Raji (cell line): ENCODE data around the gene GAN.
A peak's percentile ranks its signal among the peaks of the same experiment; 100 is the strongest.

Source experiments
- POLR2A ChIP-seq: IDR thresholded peaks from 2 replicates; pipeline ENCODE4 v1.6.1; 2011; ENCODE audit warnings: low read depth, low read length, control low read depth; ENCODE audit not compliant: insufficient read depth

The GAN gene, protein sequence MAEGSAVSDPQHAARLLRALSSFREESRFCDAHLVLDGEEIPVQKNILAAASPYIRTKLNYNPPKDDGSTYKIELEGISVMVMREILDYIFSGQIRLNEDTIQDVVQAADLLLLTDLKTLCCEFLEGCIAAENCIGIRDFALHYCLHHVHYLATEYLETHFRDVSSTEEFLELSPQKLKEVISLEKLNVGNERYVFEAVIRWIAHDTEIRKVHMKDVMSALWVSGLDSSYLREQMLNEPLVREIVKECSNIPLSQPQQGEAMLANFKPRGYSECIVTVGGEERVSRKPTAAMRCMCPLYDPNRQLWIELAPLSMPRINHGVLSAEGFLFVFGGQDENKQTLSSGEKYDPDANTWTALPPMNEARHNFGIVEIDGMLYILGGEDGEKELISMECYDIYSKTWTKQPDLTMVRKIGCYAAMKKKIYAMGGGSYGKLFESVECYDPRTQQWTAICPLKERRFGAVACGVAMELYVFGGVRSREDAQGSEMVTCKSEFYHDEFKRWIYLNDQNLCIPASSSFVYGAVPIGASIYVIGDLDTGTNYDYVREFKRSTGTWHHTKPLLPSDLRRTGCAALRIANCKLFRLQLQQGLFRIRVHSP

DNA sequence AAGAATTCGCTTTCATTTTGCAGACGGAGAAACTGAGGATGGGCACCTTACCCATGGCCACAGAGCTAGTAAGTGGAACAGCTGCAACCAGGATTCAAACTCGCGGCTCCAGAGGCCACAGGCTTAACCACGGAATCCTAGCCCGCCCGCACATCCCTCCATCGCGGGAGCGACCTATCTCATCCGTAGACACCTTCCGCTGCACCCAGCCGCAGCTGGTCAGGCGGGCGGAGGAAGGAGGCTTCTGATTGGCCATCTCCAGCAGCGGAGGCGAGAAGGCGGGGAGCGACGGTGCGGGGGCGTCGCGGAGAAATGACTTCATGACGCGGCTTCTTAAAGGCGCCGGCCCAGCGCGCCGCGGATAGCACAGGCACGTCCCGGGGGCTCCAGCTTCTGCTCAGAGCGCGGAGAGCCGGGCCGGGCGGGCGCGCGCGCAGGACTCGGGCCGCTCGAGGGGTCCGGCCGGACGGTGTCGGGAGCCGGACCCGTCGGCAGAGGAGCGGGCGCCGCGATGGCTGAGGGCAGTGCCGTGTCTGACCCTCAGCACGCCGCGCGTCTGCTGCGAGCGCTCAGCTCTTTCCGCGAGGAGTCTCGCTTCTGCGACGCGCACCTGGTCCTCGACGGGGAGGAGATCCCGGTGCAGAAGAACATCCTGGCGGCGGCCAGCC, at the start of gene GAN:
GAN (plus strand) TSS at position 360 of the 668 bp plus-strand sequence; CDS start at position 512, 152 bp downstream.
- TF ChIP-seq POLR2A: peak; percentile 82

DNA sequence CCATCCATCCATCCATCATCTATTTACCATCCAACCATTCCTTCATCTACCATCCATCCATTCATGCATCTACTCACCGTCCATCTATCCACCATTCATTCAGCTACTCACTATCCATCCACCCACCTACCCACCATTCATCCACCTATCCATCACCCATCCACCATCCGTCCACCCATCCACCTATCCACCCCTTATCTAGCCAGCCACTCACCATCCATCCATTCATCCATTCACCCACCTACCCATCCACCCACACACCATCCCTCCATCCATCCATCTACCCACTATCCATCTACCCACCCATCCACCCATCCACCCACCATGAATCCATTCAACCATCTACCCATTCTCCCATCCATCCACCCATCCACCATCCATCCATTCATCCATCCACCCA, 49.7 kb upstream of the GAN start:
- no peak for TF ChIP-seq POLR2A

DNA sequence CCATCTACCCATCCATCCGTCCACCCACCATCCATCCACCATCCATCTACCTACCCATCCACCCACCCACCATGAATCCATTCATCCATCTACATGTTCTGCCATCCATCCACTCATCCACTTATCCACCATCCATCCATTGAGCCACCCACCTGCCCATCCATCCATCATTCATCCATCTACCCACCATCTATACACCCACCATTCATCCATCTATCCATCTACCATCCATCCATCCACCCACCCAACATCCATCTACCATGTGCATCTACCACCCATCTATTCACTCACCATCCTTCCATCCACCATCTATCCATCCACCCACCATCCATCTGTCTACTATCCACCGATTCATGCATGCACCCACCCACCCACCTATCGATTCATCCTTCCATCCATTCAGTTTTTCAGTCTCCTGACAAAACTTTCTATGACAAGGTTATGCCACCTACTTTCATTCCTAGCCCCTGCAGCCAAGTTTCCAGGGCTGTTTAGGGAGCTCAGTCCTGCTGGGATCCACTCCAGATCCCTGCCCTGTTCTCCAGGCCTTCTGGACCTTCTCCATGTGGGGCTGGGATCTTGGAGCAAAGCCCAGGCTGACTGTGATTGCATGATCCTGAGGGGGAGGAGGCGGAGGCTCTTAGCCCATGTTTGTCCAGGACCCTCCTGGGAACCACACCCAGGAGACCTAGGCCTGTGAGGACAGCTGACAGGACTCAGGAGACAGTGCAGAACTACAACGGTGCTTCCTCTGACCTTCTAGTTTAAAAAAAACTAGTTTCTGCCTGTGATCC, 48.9 kb upstream of the GAN start:
- TF ChIP-seq POLR2A: no peak

DNA sequence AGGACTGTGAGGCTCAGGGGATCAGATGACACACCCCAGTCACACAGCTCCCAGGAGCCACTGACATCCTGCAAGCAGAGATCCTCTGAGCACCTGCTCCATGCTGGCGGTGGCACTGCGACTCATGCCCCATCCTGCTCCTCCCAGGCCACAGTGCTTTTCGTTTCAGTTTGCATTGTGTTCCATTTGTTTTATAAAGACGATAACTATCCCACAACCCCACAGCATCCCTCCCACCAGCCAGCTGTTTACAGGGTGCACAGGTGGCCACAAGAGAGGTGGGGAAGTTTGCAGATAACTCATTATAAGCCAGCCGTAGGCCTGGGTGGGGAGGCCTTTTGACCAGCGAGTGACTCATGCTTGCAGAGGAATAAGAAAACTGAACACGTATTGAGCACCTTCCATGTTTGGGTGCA, 48.1 kb upstream of the GAN start:
- TF ChIP-seq POLR2A: no peak

DNA sequence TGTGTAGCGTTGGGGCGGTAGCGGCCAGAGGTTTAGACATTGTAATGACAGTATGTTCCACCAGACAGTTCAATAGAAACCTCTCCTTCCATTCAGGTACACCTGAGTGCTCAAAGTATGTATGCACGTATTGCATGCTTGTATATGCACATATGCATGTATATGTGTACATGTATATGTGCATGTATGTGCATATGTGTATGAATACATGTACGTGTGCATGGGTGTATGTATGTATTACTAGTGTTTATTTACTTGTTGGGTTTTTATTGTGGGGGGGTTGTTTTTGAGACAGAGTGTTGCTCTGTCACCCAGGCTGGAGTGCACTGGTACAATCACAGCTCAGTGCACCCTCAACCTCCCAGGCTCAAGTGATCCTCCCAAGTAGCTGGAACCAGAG, 46.3 kb upstream of the GAN start:
- no peak for TF ChIP-seq POLR2A

DNA sequence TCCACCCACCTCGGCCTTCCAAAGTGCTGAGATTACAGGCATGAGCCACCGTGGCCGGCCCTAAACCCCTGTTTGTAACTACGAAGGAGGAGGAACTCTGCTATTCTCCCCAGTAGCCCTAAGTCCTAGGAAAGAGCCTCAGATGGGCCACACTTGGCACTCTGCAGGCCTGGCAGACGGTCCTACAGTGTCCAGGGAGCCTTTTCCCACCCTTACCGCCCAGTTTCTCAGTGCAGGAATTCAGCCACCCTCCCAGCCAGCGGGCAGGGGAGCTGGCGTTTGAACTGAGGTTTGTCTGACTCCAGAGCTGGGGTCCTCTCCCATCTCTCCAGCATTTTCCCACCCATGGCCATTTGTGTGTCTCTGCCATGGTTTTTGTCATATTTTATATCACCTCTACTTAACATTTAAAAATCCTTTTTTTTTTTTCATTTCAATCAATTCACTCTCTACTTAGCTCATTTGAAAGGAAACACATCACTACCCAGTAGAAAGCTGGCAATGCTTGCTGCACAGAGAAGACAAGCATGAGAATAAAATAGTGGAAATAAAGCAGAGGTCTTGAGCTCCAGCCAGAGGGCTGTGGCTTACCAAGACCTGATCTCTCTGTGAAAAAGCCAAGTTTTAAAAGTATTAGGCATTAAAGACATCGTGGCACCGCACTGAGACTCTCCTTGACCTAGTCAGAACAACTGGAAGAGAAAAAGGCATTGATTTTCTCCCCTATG, 41.4 kb upstream of the GAN start:
- no peak for TF ChIP-seq POLR2A

DNA sequence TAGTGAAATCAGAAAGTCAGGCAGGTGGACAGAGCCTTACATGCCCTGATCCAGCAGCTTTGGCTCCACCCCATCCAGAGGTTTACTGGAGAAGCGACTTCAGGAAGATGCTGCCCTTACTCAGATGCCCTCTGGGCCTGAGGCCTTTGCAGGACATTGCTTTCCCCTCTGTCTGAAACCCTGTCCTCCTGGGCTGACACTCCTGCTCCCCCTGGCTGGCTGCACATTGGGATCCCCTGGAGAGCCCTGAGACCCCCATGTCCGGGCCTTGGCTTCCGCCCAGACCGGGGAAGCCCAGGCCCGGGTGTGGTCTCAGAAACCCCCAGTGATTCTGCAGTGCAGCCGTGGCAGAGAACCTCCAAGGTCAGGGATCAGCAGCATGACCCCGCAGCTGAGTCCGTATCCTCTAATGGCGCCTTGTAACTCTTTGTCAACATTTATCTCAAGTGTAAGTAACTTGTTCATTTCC, 39.7 kb upstream of the GAN start:
- no peak for TF ChIP-seq POLR2A

DNA sequence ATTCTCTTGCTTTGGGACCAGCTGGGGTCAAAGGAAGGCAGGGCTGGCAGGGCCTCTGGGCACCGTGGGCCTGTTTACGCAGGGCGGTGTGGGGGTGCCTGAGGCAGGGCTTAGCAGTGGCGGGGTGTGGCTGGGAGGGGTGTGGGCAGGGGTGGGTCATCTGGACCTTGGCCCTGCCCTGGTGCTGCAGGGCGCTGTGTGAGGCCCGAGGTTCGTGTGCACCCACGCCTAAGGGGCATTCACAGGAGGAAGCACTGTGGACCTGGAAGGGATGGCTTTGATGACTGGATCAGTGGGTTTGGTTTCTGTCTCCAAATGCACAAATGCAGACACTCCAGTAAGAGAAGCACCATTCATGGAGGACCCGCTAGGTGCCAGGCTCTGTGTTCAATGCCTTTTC, 39.0 kb upstream of the GAN start:
- TF ChIP-seq POLR2A: no peak

DNA sequence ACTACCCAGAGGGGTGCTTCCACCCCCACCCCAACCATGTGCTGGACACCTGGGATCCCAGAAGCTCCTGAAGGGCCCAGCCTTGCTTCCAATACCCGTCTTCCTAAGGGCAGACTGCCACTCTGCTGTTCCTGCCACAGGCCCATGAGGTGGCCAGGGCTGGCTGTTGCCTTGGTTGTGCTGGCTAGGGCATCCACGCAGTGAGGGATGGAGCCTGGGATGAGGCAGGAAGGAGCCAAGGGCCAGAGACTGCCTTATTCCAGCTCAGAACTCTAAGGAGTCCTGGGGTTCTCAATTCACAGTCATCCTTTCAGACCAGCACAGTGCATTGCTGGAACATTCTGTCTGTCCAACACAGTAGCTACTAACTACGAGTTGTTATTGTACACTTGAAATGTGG, 38.4 kb upstream of the GAN start:
- no peak for TF ChIP-seq POLR2A

DNA sequence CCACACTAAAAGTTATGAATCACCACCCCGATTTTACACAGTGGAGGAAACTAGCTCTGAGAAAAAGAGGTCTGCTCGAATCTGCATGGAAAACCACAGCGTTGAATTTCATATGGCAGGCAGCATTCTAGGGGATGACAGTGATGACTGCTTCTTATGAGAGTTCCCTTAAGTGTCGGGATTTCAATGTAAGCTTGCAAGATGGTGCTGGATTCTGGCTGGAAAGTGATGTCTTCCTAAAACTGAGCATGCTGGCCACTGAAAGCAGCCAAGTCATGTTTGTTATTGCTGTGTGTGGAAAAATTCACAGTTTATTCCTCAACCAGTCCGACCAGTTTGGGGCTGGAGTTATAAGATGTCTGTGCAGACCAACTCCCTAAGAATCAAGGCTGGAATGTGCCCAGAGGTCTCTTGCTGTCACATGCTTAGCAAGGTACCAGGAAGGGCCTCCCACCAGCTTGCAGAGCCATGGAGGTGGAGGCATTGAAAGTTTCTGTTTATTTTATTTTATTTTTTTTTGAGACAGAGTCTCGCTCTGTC, 37.2 kb upstream of the GAN start:
- TF ChIP-seq POLR2A: no peak

DNA sequence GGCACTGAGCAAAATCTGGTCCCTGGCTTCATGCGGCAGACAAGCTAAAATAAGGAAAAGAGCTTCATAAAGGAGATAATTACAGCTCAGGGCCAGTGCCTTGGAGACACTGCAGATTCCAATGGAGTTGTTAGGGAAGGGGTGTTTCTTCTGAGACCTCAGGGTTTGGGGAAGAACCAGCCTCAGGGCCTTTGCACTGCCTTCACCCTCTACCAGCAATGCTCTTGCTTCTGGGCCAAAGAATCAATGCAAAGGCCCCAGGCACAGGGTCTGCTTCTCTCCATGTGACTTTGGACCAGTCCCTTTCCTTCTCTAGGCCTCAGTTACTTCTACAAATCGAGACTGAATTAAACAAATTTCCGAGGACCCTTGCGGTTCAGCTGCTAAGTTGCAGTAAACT, 36.2 kb upstream of the GAN start:
- TF ChIP-seq POLR2A: no peak

DNA sequence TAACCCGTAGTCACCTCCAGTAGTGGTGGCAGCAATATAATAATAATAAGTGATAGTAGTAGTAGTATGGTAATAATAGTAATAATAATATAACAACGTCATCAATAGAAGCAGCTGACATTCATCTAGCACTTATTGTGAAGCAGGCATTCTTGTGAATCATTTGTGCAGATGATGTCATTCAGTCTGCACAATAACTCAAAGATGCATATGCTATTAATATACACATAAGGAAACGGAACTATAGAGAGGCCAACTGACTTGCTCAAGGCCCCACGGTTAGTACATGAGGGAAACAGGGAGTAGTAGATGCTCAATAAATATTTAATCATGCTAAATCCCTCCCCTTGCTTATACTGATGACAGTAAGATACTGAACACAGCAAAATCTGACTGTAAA, 35.4 kb upstream of the GAN start:
- TF ChIP-seq POLR2A: no peak

DNA sequence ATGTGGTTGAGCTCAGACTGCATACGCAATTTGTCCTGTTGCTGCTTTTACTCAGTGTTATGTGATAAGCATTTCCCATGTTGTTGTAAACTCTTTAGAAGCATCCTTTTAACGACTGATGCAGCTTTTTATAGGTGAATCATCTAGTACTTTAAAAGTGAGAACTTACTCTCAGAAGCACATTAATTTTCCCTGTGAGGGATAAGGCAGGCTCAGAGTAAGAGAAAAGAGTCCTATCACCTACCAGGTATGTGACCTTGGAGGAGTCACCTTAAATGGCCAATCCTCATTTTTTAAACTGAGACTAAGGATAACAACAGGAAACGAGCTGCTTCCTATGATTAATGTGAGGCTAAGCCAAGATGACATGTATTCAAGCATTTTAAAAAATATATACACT, 34.4 kb upstream of the GAN start:
- TF ChIP-seq POLR2A: no peak

DNA sequence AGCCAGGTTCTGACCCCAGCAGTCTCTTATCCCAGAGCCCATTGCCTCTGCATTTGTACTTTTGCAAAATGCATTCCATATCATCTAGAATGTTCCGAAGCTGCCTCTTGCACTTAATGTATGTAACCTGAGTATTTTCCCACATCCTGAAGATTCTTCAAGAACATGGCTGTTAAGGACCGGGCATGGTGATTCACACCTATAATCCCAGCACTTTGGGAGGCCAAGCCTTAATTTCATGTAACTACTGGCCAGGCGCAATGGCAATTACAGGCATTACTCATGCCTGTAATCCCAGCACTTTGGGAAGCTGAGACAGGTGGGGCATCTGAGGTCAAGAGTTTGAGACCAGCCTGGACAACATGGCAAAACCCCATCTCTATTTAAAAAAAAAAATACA, 31.7 kb upstream of the GAN start:
- no peak for TF ChIP-seq POLR2A
